Epidermal melanocyte (primary cell): ENCODE data around the gene AGPAT2.

ENCODE experiments used
- DNase-seq: peaks from one replicate; pipeline ENCODE4 v3.0.0; 2011; ENCODE audit warnings: low spot score; ENCODE audit not compliant: insufficient read length

The AGPAT2 gene

GRCh38 chr9:136701668-136702053, 14.4 kb upstream of the AGPAT2 start:
- DNase-seq = no peak

- no peak for DNase-seq
Observed at GRCh38 chr9:136700959-136701667, 13.9 kb upstream of the AGPAT2 start.

GRCh38 chr9:136700304-136700703, 13.0 kb upstream of the AGPAT2 start:
- no peak for DNase-seq

- no peak for DNase-seq
Observed at GRCh38 chr9:136698635-136699246, 11.5 kb upstream of the AGPAT2 start.

GRCh38 chr9:136697821-136698526, 10.7 kb upstream of the AGPAT2 start:
- no peak for DNase-seq

- DNase-seq = no peak
Observed at GRCh38 chr9:136697146-136697820, 10.0 kb upstream of the AGPAT2 start.

GRCh38 chr9:136696502-136696901, 9.2 kb upstream of the AGPAT2 start:
- DNase-seq = no peak

GRCh38 chr9:136695955-136696354, 8.7 kb upstream of the AGPAT2 start:
- no peak for DNase-seq

- no peak for DNase-seq
Observed at GRCh38 chr9:136695435-136695895, 8.2 kb upstream of the AGPAT2 start.

GRCh38 chr9:136694872-136695247, 7.6 kb upstream of the AGPAT2 start:
- DNase-seq = no peak

- peak; percentile 80 for DNase-seq
Observed at GRCh38 chr9:136694163-136694871, 7.1 kb upstream of the AGPAT2 start.

- DNase-seq = no peak
Observed at GRCh38 chr9:136693490-136694162, 6.4 kb upstream of the AGPAT2 start.

GRCh38 chr9:136693135-136693489, 5.9 kb upstream of the AGPAT2 start:
- no peak for DNase-seq

GRCh38 chr9:136692185-136693134, 5.2 kb upstream of the AGPAT2 start:
- no peak for DNase-seq

GRCh38 chr9:136691316-136692184, 4.3 kb upstream of the AGPAT2 start:
- DNase-seq = no peak

GRCh38 chr9:136690806-136691261, 3.6 kb upstream of the AGPAT2 start:
- no peak for DNase-seq

- DNase-seq = no peak
Observed at GRCh38 chr9:136690104-136690805, 3.0 kb upstream of the AGPAT2 start.

- no peak for DNase-seq
Observed at GRCh38 chr9:136689108-136689460, 1.8 kb upstream of the AGPAT2 start.
